ENCODE results near the gene TJP1.

DNA sequence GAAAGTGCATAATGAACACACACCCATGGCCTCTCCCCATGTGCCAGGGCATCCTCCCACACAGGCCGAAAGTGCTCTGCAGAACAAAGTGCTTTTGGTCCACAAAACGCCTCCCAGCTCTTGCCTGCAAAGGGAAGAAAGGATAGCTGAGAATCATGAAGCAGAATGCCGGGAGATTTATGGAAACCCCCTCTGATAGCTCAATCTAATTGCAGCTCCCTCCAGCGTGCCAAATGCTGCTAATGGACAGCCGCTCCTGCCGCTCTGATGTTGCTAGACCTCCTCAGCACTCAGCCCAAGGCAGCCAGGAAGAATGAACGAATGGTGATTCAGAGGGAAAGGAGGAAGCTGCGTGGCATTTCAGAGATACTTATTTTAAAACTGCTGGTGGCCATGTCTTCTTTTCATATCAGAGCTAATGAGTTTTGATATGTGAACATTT, 145.3 kb downstream of the TJP1 start:
- no peak for TF ChIP-seq EZH2 (IDR thresholded peaks at IDR 0.05; ENCODE audit: insufficient read depth, poor library complexity, severe bottlenecking)
- TF ChIP-seq EZH2phosphoT487 (IDR thresholded peaks at IDR 0.05; ENCODE audit: insufficient read depth, low read depth): no peak

All from GM23248 (cell line).